Measurements from ENCODE around the gene CDKAL1. TPM values are rescaled to one million over a fixed set of nuclear protein-coding genes. Genes with fewer than 3 reads are reported as not detected.
"Not testable (repeated sequence)": the region's sequence is repeated elsewhere in the genome, so short reads cannot be mapped to it uniquely, and the experiment has no call there.

CDKAL1 gene
- polyA plus RNA-seq, 1 donor, result 25.5 TPM

- no peak for DNase-seq
These were observed 207.2 kb downstream of the CDKAL1 start for GRCh38 chr6:20741490-20741889.

DNA sequence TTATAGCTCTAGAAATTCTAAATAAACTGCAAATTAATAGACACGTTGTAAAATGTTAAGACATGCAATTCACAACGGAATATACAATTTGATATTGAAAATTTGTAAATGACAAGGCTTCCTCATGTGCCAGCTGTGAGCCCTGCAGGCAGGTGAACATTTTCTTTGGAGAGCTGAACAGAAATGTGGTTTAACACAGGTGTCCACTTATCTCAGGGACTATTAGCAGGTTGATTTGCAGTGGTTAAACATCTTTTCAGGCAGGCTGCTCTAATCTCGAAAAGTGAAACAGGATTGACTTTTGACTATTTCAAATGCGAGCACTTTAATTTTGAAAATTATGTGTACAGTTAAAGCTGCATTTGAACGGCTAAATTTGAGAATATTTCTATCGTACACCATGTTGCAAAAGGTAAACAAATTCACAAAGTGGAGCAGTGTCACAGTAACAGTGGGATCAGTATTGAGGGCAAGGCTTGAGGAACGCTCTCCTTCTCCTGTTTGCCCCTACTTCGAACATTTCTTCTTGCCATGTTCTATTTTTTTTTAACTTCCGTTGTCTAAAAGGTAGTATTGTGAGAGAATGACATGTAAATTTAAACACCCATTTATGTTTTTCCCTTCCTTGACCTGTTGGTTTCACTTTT is 210.8 kb downstream of the CDKAL1 start:
- no peak for DNase-seq

DNA sequence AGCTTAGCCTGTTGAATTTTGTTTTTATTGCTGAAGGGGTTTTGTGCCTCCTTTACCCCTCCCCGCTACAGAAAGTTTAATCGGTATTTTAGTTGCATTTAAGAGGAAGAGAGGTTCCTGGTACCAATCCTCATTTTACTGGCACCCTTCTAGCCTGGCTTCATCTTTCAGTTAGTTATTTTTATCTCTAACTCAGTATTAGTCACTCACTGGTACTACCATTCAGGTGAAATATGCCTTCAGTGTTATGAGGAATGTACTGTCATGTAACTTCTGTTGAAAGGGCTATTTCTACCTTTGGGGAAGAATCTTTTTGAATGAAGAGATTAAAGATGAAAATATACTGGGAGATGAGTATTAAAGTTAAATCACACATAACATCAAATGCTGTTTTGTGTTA is 211.8 kb downstream of the CDKAL1 start:
- no peak for DNase-seq

- DNase-seq, result no peak
These were observed 212.7 kb downstream of the CDKAL1 start for GRCh38 chr6:20746805-20747558.

- no peak for DNase-seq
These were observed 213.7 kb downstream of the CDKAL1 start for GRCh38 chr6:20747991-20748390.

GRCh38 chr6:20751293-20751935 is 217.2 kb downstream of the CDKAL1 start:
- no peak for DNase-seq

DNA sequence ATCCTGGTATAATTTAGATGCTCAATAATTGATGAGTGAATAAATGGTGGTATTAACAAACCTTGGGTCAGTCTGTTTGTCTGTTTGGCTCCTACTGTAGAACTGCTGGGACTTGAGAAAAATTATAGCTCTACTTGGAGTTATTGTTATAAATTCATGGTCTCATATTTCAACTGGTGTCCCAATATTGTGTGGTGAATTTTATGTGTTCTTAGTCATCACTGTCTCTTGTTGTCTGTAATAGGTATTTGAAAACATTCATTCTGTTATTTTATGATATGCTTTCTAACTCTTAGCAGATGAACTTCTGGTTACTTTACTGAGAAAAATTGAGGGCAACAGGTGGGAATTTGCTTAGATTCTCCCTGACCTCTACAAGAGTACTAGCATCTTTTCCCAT is 221.4 kb downstream of the CDKAL1 start:
- no peak for DNase-seq

GRCh38 chr6:20756584-20757147 is 222.4 kb downstream of the CDKAL1 start:
- not testable (repeated sequence) for DNase-seq

GRCh38 chr6:20757761-20758160 is 223.5 kb downstream of the CDKAL1 start:
- DNase-seq, result no peak

- DNase-seq, result no peak
These were observed 229.0 kb downstream of the CDKAL1 start for GRCh38 chr6:20763296-20763695.

DNA sequence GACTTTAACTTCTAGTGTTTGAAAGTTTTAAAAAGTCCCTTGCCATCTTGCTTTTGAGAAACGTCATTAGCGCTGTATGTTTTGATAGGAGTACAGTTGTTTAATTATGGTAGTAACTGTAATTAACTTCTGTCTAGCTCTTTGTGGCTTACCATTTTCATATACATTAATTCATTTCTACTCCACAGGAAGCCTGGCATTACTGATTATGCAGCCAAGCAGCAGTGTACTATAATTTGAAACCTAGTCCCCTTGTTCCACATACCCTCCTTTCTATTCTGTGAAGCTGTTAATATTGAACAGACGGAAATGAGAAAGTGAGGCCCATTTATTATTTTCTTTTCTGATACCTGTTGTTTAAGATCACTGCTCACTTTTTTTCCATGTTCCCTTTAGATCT is 235.4 kb downstream of the CDKAL1 start:
- DNase-seq, result no peak

DNA sequence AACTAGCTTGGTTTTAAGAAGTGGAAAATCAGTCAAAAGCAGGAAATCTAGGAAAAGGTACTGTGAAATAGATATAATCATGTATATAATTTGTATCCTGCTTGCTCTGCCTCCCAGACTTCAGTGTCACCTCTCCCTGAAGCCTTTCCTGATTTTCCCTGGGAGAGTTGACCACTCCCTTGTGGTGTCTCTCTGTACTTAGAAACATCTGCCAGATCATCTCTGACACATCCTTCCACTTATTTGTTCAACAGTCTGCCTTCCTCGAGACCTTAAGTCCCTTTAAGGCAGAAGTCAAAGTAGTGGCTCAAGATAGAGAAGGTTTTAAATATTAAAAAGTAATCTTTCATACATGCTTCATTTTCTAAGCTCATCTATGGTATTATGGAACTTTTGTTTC is 236.5 kb downstream of the CDKAL1 start:
- DNase-seq, result no peak

DNA sequence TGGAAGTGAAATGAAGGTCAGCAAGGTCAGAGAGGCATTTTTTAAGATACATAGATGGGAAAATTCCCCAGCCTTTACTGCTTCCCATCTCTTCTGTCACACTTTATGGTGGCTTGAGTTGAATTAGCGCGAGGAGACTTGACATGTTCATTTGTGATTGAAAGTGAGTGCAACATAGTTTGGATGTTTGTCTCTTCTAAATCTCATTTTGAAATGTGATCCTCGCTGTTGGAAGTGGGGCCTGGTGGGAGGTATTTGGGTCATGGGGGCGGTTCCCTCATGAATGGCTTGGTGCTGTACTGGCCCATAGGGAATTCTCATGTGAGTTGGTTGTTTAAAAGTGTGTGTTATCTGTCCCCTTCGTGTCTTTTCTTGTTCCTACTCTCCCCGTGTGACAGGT is 237.2 kb downstream of the CDKAL1 start:
- DNase-seq, result no peak

DNA sequence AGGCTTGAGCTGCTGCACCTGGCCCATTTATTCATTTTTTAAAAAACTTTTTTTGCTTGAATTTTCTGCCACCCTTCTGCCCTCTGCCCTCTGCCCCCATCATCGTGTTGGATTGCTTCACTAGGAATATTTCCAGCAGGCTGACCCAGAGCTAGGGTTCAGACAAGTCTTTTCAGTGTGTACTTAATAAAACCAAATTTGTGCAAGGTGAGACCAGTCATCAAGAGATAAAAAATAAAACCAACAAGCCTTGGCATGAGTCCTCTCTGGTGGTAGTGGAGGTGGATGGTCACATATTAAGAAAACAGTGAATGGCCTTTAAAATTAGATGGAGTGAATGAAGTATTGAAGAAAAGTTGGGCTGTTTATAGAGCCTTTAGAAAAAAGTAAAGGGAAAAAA is 239.6 kb downstream of the CDKAL1 start:
- no peak for DNase-seq

DNA sequence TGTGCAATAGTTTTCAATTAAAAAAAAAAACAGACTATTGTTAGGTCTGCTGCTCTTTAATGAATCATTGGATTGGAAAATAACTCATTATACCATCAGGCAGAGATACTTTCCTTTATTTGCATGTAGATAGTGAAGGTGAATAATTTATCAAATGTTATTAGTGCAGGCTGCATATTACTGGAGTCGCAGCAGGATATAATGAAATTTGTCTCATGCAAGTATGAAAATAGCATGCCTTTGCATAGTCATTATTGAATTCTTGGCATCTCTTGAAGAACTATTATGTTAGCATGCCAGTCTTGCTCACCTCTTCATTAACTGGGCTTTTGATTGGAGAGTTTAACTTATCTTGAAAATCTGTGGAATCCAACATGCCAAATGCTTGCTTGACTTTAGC is 241.7 kb downstream of the CDKAL1 start:
- no peak for DNase-seq

DNA sequence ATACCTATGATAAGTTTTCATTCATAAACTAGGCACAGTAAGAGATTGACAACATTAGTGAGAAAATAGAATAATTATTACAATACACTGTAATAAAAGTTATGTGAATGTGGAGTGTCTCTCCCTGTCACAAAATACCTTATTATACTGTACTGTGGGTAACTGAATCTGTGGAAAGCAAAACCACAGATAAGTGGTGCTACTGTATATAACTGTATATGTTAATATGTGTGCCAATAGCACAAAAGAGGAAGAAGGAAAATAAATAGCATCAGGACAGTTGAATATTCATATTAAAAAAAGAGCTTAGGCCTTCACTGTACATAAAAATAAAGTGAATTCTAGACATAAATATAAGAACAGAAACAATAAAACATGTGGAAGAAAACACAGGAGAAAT is 243.5 kb downstream of the CDKAL1 start:
- no peak for DNase-seq

GRCh38 chr6:20778459-20778858 is 244.2 kb downstream of the CDKAL1 start:
- DNase-seq, result peak; percentile 17

GRCh38 chr6:20778912-20779311 is 244.7 kb downstream of the CDKAL1 start:
- DNase-seq, result no peak

GRCh38 chr6:20789162-20789561 is 254.9 kb downstream of the CDKAL1 start:
- no peak for DNase-seq

GRCh38 chr6:20790032-20790791 is 256.0 kb downstream of the CDKAL1 start:
- DNase-seq, result no peak

DNA sequence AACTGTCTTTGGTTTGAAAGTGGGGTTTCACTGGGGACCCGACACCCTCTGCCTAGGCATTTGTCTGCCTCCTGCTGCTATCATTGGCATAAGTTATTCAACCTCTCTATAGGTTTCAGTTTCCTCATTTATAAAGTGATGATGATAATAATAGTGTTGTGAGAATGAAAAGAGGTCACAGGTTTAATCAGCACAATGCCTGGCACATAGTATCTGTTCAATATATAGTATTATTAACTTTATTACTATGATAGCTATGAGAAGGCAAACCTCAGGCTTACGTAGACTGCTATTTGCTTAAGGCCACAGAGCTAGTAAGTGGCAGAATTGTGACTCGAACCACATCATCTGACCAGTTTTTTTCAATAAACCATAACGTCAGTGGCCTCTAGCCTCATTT is 256.8 kb downstream of the CDKAL1 start:
- no peak for DNase-seq

- DNase-seq, result peak; percentile 27
These were observed 257.7 kb downstream of the CDKAL1 start for GRCh38 chr6:20791944-20792343.

All from left kidney (tissue), 2 donors.